RWPE1 (cell line): ENCODE data around the gene TMEM14C.
"Not testable (repeated sequence)": the region's sequence is repeated elsewhere in the genome, so short reads cannot be mapped to it uniquely, and the experiment has no call there.

Experiments used
- CTCF ChIA-PET: fragments of 350-600 bp; sonication (Branson Sonifier 250); formaldehyde crosslinking; extraction: SDS; loops from one replicate; lab custom pipeline; 2021; lab: Yijun Ruan, JAX
- POLR2A ChIA-PET: fragments of 400-600 bp; formaldehyde crosslinking; extraction: SDS; loops from one replicate; lab custom pipeline; 2020; ENCODE audit warnings: antibody characterized with exemption; ENCODE audit not compliant: low non-redundant PET; lab: Yijun Ruan, JAX
- DNase-seq: peaks from one replicate; pipeline ENCODE4 v3.0.0; 2012; ENCODE audit warnings: low spot score
- H3K27ac ChIP-seq: fragments of 450-650 bp; 2 replicates; pipeline ENCODE4 v1.5.1; 2017
- TF ChIP-seq, protein P1 (sequence below): fragments of 450-650 bp; conservative IDR thresholded peaks from 2 replicates; pipeline ENCODE4 v1.5.1; 2017; ENCODE audit warnings: low read depth, mild to moderate bottlenecking

The TMEM14C gene

DNA sequence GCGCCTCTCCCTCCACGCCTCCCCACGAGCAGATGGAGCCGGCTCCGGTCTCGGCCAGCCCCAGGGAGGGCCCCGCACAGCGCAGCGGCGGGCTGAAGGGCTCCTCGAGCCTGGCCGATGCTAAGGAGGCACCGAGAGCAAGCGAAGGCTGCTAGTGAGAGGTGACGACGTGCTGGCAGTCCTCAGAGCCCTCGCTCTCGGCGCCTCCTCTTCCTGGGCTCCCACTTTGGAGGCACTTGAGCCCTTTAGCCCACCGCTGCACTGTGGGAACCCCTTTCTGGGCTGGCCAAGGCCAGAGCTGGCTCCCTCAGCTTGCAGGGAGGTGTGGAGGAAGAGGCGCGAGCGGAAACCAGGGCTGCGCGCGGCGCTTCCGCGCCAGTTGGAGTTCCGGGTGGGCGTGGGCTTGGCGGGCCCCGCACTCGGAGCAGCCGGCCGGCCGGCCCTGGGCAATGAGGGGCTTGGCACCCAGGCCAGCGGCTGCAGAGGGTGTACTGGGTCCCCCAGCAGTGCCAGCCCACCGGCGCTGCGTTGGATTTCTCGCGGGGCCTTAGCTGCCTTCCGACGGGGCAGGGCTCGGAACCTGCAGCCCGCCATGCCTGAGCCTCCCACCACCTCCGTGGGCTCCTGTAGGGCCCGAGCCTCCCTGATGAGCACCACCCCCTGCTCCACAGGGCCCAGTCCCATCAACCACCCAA lies 2.5 kb upstream of the TMEM14C start:
- ChIA-PET CTCF (interaction anchor here (0.5 to 1.2 kb wide), 3 partner anchors 73 to 242 kb away, joined by 3 to 5 read pairs (median 4); no protein-coding TSS in a partner anchor), POLR2A (interaction anchor here (0.6 kb wide), 1 partner anchor 21 kb away, joined by 5 read pairs; no protein-coding TSS in a partner anchor)
- DNase-seq, result peak; percentile 15

DNA sequence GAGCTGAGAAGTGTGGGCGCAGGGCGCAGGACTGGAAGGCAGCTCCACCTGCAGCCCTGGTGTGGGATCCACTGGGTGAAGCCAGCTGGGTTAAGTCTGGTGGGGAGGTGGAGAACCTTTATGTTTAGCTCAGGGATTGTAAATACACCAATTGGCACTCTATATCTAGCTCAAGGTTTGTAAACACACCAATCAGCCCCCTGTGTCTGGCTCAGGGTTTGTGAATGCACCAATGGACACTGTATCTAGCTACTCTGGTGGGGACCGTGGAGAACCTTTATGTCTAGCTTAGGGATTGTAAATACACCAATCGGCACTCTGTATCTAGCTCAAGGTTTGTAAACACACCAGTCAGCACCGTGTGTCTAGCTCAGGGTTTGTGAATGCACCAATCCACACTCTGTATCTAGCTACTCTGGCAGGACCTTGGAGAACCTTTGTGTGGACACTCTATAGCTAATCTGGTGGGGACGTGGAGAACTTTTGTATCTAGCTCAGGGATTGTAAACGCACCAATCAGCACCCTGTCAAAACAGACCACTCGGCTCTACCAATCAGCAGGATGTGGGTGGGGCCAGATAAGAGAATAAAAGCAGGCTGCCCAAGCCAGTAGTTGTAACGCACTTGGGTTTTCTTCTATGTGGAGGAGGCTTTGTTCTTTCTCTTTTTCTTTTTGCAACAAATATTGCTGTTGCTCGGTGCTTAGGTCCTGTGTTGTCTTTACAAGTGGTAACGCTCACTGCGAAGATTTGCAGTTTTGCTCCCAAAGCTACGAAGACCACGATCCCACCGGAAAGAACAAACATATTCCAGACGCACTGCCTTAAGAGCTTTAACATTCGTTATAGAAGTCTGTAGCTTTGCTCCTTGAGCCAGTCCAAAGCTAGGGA lies 1.7 kb upstream of the TMEM14C start:
- DNase-seq, result not testable (repeated sequence)
- ChIA-PET POLR2A (interaction anchor here (0.6 to 1.1 kb wide), 2 partner anchors 20 to 27 kb away, joined by 3 to 5 read pairs; partner anchors contain the start of genes C6orf52 and PAK1IP1), CTCF (interaction anchor here (0.5 to 1.2 kb wide), 4 partner anchors 22 to 242 kb away, joined by 3 to 5 read pairs (median 4); no protein-coding TSS in a partner anchor)
- H3K27ac ChIP-seq, result peak overlapping the region; percentile 93

More for the DNA sequence above, 2.5 kb upstream of the TMEM14C start:
- TF ChIP-seq, protein P1, sequence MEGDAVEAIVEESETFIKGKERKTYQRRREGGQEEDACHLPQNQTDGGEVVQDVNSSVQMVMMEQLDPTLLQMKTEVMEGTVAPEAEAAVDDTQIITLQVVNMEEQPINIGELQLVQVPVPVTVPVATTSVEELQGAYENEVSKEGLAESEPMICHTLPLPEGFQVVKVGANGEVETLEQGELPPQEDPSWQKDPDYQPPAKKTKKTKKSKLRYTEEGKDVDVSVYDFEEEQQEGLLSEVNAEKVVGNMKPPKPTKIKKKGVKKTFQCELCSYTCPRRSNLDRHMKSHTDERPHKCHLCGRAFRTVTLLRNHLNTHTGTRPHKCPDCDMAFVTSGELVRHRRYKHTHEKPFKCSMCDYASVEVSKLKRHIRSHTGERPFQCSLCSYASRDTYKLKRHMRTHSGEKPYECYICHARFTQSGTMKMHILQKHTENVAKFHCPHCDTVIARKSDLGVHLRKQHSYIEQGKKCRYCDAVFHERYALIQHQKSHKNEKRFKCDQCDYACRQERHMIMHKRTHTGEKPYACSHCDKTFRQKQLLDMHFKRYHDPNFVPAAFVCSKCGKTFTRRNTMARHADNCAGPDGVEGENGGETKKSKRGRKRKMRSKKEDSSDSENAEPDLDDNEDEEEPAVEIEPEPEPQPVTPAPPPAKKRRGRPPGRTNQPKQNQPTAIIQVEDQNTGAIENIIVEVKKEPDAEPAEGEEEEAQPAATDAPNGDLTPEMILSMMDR, result no peak
- H3K27ac ChIP-seq, result peak overlapping the region; percentile 93

DNA sequence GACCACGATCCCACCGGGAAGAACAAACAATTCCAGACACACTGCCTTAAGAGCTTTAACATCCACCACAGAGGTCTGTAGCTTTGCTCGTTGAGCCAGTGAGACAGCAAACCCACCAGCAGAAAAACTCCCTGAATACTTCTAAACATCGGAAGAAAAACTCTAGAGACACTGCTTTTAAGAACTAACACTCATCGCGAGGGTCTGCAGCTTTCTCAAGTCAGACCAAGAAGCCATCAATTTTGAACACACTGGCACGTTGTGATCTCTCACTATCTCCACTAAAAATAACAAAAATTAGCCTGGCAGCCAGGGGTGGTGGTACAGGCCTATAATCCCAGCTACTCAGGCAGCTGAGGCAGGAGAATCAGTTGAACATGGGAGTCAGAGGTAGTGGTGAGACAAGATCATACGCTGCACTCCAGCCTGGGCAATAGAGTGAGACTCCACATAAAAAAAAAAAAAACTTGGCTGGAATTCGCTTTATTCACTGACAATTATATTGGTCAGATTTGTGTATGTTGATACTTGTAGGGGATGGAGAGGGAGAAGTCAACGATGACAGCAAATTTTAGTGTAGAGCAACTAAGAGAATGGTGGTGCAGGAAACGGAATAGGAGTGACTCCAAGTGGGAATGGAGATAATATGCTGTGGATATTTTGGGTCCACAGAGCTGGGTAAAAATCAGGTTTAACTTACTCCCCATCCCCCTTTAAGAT lies 860 bp upstream of the TMEM14C start:
- ChIA-PET CTCF (interaction anchor here (0.6 kb wide), 1 partner anchor 21 kb away, joined by 4 read pairs; no protein-coding TSS in a partner anchor), POLR2A (interaction anchor here (1.1 kb wide), 1 partner anchor 28 kb away, joined by 3 read pairs; the partner anchor contains the start of genes C6orf52 and PAK1IP1)
- H3K27ac ChIP-seq, result peak overlapping the region; percentile 93
- no peak for DNase-seq
- TF ChIP-seq, protein P1, result no peak

DNA sequence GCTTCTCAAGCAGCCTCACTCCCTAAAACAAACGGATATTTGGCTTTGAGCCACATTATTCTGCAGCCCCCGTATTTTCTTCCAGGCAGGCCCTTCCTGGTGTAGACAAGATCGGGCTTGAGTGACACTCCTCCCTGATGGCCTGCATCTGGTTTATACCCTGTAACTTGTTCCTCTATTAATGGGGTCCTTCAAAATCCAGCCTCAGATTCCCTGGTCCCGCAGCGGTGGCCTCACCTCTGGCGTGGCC lies 375 bp upstream of the TMEM14C start:
- no peak for DNase-seq
- ChIA-PET POLR2A (interaction anchor here (1.1 kb wide), 1 partner anchor 28 kb away, joined by 3 read pairs; the partner anchor contains the start of genes C6orf52 and PAK1IP1), CTCF (no interaction called here)
- H3K27ac ChIP-seq, result peak overlapping the region; percentile 93
- TF ChIP-seq, protein P1, result no peak

DNA sequence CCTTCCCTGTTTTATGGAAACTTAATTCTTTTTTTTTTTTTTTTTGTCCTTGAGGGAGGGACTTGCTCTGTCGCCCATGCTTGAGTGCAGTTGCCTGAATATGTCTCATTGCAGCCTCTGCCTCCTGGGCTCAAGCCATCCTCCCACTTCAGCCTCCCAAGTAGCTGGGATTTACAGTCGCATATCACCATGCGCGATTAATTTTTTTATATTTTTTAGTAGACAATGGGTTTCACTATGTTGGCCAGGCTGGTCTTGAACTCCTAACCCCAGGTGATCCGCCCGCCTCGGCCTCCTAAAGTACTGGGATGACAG lies 654 bp downstream of the TMEM14C start:
- TF ChIP-seq, protein P1, result no peak

DNA sequence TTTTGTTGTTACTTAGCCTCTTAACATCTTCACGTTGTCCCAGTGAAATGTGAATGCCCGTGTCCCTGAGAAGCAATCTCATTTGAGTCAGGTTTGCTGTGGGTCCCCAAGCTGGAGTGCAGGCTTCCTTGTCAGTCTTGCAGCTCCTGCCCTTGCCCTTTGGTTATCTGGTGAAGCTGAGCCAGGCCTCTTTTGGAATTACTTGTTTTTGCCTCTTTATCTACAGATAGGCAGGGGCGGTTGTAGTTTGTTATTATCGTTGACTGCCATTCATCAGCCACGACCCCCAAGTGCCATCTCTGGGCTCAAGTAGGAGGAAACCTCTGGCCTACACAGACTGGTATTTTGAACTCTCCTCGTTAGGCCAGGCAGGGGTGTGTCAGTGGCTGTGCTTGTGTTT lies 2.2 kb downstream of the TMEM14C start:
- TF ChIP-seq, protein P1, result no peak
- no peak overlapping the region for H3K27ac ChIP-seq
- CTCF ChIA-PET, result no interaction called here
- POLR2A ChIA-PET, result no interaction called here
- no peak for DNase-seq

More for the DNA sequence above, 654 bp downstream of the TMEM14C start:
- H3K27ac ChIP-seq, result peak overlapping the region; percentile 93
- ChIA-PET CTCF (no interaction called here), POLR2A (interaction anchor here (0.6 to 0.7 kb wide), 2 partner anchors 16 to 72 kb away, joined by 5 to 7 read pairs; no protein-coding TSS in a partner anchor)
- no peak for DNase-seq
